Measurements from ENCODE around the gene NFIC.

The NFIC gene

DNA sequence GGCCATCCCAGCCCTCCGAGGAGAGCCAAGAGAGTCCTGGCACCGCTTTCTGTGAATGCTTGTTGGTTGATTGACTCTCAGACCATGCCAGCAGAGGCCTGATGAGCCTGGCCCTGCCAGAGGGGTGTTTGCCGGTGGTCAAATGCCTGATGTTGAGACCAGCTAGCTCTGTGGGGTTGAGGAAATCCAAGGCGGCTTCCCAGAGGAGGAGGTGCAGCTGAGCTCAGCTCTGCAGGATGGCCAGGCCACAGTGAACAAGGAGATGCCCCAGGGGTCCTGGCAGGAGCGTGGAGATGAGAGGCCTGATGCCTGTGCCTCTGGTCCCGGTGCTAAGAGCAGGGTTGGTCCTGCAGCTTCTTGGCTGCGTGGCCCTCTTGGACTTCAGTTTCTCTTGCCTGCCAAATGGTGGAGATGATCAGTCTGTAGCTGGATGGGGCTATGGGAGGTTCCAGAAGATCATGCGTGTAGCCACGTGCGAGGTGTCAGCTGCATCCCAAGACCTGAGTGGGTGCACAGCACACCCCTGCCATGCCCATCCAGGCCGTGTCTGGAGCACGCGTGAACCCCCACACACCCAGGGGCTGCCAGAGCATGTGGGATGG is 16.8 kb downstream of the NFIC start:
- TF ChIP-seq, protein P1, sequence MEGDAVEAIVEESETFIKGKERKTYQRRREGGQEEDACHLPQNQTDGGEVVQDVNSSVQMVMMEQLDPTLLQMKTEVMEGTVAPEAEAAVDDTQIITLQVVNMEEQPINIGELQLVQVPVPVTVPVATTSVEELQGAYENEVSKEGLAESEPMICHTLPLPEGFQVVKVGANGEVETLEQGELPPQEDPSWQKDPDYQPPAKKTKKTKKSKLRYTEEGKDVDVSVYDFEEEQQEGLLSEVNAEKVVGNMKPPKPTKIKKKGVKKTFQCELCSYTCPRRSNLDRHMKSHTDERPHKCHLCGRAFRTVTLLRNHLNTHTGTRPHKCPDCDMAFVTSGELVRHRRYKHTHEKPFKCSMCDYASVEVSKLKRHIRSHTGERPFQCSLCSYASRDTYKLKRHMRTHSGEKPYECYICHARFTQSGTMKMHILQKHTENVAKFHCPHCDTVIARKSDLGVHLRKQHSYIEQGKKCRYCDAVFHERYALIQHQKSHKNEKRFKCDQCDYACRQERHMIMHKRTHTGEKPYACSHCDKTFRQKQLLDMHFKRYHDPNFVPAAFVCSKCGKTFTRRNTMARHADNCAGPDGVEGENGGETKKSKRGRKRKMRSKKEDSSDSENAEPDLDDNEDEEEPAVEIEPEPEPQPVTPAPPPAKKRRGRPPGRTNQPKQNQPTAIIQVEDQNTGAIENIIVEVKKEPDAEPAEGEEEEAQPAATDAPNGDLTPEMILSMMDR (IDR thresholded peaks at IDR 0.05; ENCODE audit: poor library complexity, severe bottlenecking) = no peak
- Histone ChIP-seq H3K36me3 (ENCODE audit: low read depth) (peaks cover 24% of the 10 kb centered on the region), H3K27me3 (ENCODE audit: insufficient read depth, poor library complexity, severe bottlenecking) (no peaks in the 10 kb centered on the region), H3K4me1 (ENCODE audit: insufficient read depth, poor library complexity, severe bottlenecking) (peaks cover 10% of the 10 kb centered on the region), H3K9me3 (ENCODE audit: severe bottlenecking) (no peaks in the 10 kb centered on the region), H3K4me3 (ENCODE audit: severe bottlenecking) (no peak overlapping the region), H3K27ac (ENCODE audit: poor library complexity, severe bottlenecking) (no peak overlapping the region)
- DNase-seq (ENCODE audit: low spot score) = no peak
- no peak for ATAC-seq (ENCODE audit: low read depth)

DNA sequence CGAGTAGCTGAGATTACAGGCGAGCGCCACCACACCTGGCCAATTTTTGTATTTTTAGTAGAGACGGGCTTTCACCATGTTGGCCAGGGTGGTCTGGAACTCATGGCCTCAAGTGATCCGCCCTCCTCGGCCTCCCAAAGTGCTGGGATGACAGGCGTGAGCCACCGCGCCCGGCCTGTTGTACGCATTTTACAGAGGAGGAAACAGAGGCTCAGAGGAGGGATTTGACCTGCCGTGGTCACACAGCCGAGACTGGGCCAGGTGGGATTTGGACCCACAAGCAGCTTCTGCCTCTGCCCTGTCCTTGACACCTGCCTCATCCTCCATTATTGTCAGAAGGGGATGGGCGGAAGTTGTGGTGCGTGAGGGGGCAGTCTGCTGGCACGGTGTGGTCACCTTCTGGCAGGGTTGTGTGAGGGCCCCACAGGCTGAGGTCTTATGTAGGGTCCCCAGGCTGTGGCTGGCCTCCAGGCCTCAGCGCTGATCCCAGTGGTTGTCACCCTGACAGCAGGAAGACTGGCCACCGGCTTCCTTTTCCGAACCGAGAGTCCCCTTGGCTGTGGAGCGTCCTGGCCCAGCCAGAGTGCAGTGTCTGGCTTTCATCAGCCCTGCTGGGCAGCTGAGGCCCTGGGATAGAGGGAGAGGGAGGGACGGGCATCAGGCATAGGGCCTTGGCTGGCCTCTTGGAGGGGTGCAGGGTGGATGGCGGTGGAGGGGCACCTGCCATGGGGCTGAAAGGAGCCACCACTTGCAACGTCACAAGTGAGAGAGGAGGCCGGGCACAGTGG is 20.3 kb downstream of the NFIC start:
- no peaks in the 10 kb centered on the region for H3K9me3 ChIP-seq (ENCODE audit: severe bottlenecking)
- peaks cover 17% of the 10 kb centered on the region for H3K4me1 ChIP-seq (ENCODE audit: insufficient read depth, poor library complexity, severe bottlenecking)
- no peaks in the 10 kb centered on the region for H3K27me3 ChIP-seq (ENCODE audit: insufficient read depth, poor library complexity, severe bottlenecking)
- ATAC-seq (ENCODE audit: low read depth) = no peak
- H3K4me3 ChIP-seq (ENCODE audit: severe bottlenecking) = no peak overlapping the region
- TF ChIP-seq, protein P1 (IDR thresholded peaks at IDR 0.05; ENCODE audit: poor library complexity, severe bottlenecking) = no peak
- peak overlapping the region; percentile 57 for H3K27ac ChIP-seq (ENCODE audit: poor library complexity, severe bottlenecking)
- H3K36me3 ChIP-seq (ENCODE audit: low read depth) = peaks cover 41% of the 10 kb centered on the region
- DNase-seq (ENCODE audit: low spot score) = no peak

DNA sequence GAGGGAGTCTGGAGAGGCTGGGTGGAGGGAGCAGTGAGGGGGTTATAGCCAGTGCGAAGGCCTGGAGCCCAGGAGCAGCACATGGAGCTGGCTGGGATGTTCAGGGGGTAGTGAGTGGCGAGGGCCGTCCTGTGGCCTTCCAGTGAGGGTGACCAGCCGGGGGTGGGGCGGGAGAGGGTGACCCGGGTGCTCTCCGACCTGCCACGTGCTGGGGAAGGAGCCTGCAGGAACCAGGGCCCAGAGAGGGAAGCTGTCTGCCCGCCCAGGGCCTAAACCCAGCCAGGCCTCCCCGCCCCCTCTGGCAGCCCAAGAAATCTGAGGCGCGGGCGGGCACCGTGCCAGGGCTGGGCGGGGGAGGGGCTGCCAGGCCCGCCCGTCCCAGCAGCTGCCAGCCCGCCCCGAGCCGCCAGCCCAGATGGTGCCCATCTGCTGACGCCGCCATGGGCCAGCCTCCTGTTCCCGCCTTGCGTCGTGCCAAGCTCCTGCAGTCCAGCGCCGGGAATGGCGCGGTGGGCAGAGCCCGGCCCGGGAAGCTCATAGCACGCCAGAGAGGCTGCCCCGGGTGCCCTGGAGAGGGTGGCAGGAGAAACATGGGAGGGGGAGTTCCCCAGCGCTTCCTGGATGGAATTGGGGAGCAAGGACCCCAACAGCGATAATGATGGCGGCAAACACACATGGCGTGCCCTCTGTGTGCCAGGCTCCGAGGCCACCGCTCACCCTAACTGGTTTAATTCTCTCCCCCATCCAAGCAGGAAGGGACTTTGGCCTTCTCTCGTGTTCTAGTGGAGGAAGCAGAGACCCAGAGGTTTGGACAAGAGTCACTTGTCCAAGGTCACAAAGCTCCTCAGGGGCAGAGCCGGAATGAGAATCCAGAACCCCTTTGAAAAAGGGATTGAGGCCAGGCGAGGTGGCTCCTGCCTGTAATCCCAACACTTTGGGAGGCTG is 21.5 kb downstream of the NFIC start:
- peak overlapping the region; percentile 57 for H3K27ac ChIP-seq (ENCODE audit: poor library complexity, severe bottlenecking)
- H3K27me3 ChIP-seq (ENCODE audit: insufficient read depth, poor library complexity, severe bottlenecking) = no peaks in the 10 kb centered on the region
- no peaks in the 10 kb centered on the region for H3K9me3 ChIP-seq (ENCODE audit: severe bottlenecking)
- ATAC-seq (ENCODE audit: low read depth) (peak; percentile 87), DNase-seq (ENCODE audit: low spot score) (peak; percentile 86)
- H3K4me3 ChIP-seq (ENCODE audit: severe bottlenecking) = no peak overlapping the region
- peaks cover 34% of the 10 kb centered on the region for H3K36me3 ChIP-seq (ENCODE audit: low read depth)
- peaks cover 17% of the 10 kb centered on the region for H3K4me1 ChIP-seq (ENCODE audit: insufficient read depth, poor library complexity, severe bottlenecking)
- TF ChIP-seq, protein P1 (IDR thresholded peaks at IDR 0.05; ENCODE audit: poor library complexity, severe bottlenecking) = no peak

DNA sequence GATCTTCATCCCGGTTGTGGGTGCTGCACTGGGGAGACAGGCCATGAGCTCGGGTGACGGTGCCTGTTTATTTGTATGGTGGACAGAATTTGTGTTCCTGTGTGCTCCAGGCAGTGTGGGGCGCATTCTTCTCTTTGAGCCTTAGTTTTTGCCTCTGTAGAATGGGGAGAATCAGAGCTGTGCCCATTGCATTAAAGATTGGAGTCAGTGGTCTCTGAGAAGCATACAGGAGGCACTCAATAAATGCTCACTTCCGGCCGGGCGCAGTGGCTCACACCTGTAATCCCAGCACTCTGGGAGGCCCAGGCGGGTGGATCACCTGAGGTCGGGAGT is 23.0 kb downstream of the NFIC start:
- ATAC-seq (ENCODE audit: low read depth) (no peak), DNase-seq (ENCODE audit: low spot score) (no peak)
- Histone ChIP-seq H3K4me3 (ENCODE audit: severe bottlenecking) (no peak overlapping the region), H3K9me3 (ENCODE audit: severe bottlenecking) (no peaks in the 10 kb centered on the region), H3K4me1 (ENCODE audit: insufficient read depth, poor library complexity, severe bottlenecking) (peaks cover 17% of the 10 kb centered on the region), H3K27me3 (ENCODE audit: insufficient read depth, poor library complexity, severe bottlenecking) (no peaks in the 10 kb centered on the region), H3K36me3 (ENCODE audit: low read depth) (peaks cover 34% of the 10 kb centered on the region), H3K27ac (ENCODE audit: poor library complexity, severe bottlenecking) (no peak overlapping the region)
- TF ChIP-seq, protein P1 (IDR thresholded peaks at IDR 0.05; ENCODE audit: poor library complexity, severe bottlenecking) = no peak
